Caco-2 (cell line): ENCODE measurements around the gene ENOX1. TPM values are rescaled to one million over a fixed set of nuclear protein-coding genes. Genes with fewer than 3 reads are reported as not detected.

Experiments used
- BruUV-seq: library from RNA; stranded (reverse); fragments of 400-500 nt; replicated peaks from 2 replicates; lab custom pipeline; 2021; lab: Mats Ljungman, UMichigan
- CTCF ChIA-PET: fragments of 300-600 bp; sonication (Branson Sonifier 250); formaldehyde crosslinking; loops from one replicate; lab custom pipeline; 2022; ENCODE audit warnings: antibody characterized with exemption; lab: Charles Lee
- POLR2A ChIA-PET: fragments of 300-600 bp; sonication (Branson Sonifier 250); formaldehyde crosslinking; loops from one replicate; lab custom pipeline; 2022; ENCODE audit warnings: antibody characterized with exemption; lab: Charles Lee
- DNase-seq, 2 experiments: peaks; one replicate each; pipeline versions ENCODE4 v3.0.0 to v3.0.0-alpha.2; 2020 to 2022
- H3K27me3 ChIP-seq: replicated peaks from 2 replicates; pipeline ENCODE4 v1.6.0; 2011; ENCODE audit warnings: low read length; ENCODE audit not compliant: control insufficient read depth, insufficient read depth
- H3K36me3 ChIP-seq: 2 replicates; pipeline ENCODE4 v1.5.1; 2011; ENCODE audit warnings: low read length; ENCODE audit not compliant: control insufficient read depth, insufficient read depth
- H3K4me1 ChIP-seq: fragments of 250-450 bp; sonication (Bioruptor Pico); 2 replicates; pipeline ENCODE4 v1.5.1; 2020; ENCODE audit warnings: mild to moderate bottlenecking
- H3K4me3 ChIP-seq: 2 replicates; pipeline ENCODE4 v1.5.1; 2011; ENCODE audit warnings: low read depth, mild to moderate bottlenecking, control low read depth, low read length
- H3K9me3 ChIP-seq: fragments of 250-450 bp; sonication (Bioruptor Pico); 2 replicates; pipeline ENCODE4 v1.5.1; 2020; ENCODE audit warnings: mild to moderate bottlenecking, moderate library complexity
- H3K27ac Mint-ChIP-seq: one replicate; pipeline ENCODE4 v1.8.0; 2022; ENCODE audit warnings: mixed read lengths; ENCODE audit not compliant: unreplicated experiment
- H3K27me3 Mint-ChIP-seq: one replicate; pipeline ENCODE4 v1.8.0; 2022; ENCODE audit warnings: mixed read lengths; ENCODE audit not compliant: insufficient read depth, unreplicated experiment
- H3K36me3 Mint-ChIP-seq: one replicate; pipeline ENCODE4 v1.8.0; 2022; ENCODE audit warnings: mild to moderate bottlenecking, mixed read lengths; ENCODE audit not compliant: insufficient read depth, unreplicated experiment
- H3K4me1 Mint-ChIP-seq: one replicate; pipeline ENCODE4 v1.8.0; 2022; ENCODE audit warnings: low read depth, mixed read lengths; ENCODE audit not compliant: unreplicated experiment
- H3K4me3 Mint-ChIP-seq: one replicate; pipeline ENCODE4 v1.8.0; 2022; ENCODE audit warnings: mild to moderate bottlenecking, moderate library complexity, mixed read lengths; ENCODE audit not compliant: unreplicated experiment
- H3K9me3 Mint-ChIP-seq: one replicate; pipeline ENCODE4 v1.8.0; 2022; ENCODE audit warnings: mixed read lengths; ENCODE audit not compliant: unreplicated experiment
- intact Hi-C: fragments of 100-400 bp; cut with micrococcal nuclease; formaldehyde crosslinking; loops from one replicate; pipeline ENCODE4 v1.10.0; 2022; ENCODE audit not compliant: unreplicated experiment
- total RNA-seq: library from RNA; stranded (reverse); gene quantifications from 2 replicates; pipeline ENCODE4 v1.2.3, GENCODE V29; 2022
- TF ChIP-seq, protein P1 (sequence below), 2 experiments: fragments of 200-600 bp in 1 of 2; IDR thresholded peaks; 1 replicate in 1 of 2; 2 replicates in 1 of 2; pipeline versions ENCODE4 v1.5.1 to v1.8.0; 2011 to 2022; ENCODE audit warnings: antibody characterized with exemption in 1 of 2, control low read depth in 1 of 2, inconsistent platforms in 1 of 2, low read depth in 1 of 2, low read length in 1 of 2, mild to moderate bottlenecking in 1 of 2, moderate library complexity in 1 of 2; ENCODE audit not compliant: insufficient read depth in 1 of 2, severe bottlenecking in 1 of 2, unreplicated experiment in 1 of 2

The ENOX1 gene
- total RNA-seq, 1 experiment from 2014 or later, result 9.1 TPM

DNA sequence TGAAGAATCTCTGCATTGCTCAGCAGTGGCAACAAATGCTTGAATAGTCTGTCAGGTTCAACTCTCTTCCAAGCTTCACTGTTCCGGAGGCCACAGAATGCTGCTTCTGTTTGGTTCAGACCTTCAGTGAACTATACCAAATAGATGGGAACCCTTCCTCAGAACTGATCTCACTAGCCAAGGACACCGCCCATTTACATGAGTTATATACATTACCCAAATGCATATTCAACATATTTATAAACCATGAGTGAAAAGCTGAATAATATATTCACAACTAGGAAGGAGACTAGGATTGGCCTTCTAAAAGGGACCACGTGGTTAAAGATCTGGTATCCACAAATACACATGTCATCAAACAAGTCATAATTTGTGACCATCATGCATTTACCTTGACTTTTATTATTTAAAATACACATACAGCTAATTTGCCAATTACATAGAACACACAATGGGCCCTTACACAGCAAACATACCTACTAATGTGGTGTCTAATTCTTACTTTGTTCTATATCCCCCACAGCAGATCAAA lies 49.3 kb downstream of the ENOX1 start:
- TF ChIP-seq, protein P1, sequence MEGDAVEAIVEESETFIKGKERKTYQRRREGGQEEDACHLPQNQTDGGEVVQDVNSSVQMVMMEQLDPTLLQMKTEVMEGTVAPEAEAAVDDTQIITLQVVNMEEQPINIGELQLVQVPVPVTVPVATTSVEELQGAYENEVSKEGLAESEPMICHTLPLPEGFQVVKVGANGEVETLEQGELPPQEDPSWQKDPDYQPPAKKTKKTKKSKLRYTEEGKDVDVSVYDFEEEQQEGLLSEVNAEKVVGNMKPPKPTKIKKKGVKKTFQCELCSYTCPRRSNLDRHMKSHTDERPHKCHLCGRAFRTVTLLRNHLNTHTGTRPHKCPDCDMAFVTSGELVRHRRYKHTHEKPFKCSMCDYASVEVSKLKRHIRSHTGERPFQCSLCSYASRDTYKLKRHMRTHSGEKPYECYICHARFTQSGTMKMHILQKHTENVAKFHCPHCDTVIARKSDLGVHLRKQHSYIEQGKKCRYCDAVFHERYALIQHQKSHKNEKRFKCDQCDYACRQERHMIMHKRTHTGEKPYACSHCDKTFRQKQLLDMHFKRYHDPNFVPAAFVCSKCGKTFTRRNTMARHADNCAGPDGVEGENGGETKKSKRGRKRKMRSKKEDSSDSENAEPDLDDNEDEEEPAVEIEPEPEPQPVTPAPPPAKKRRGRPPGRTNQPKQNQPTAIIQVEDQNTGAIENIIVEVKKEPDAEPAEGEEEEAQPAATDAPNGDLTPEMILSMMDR (IDR thresholded peaks at IDR 0.05; ENCODE audit: insufficient read depth in 1 of 2, low read depth in 1 of 2, low read length in 1 of 2, severe bottlenecking in 1 of 2, unreplicated experiment in 1 of 2), result no peak
- no peak for DNase-seq
- ChIA-PET CTCF (no interaction called here), POLR2A (interaction anchor here (0.5 kb wide), 1 partner anchor 20 kb away, joined by 3 read pairs; no protein-coding TSS in a partner anchor)
- intact Hi-C loops, result loop anchor here (5.0 kb wide), 1 partner anchor 435 kb away; no protein-coding TSS in a partner anchor
- Histone ChIP-seq H3K4me1 (no peaks in the 10 kb centered on the region), H3K4me3 (no peak overlapping the region), H3K9me3 (no peaks in the 10 kb centered on the region), H3K36me3 (no peaks in the 10 kb centered on the region), H3K27me3 (no peaks in the 10 kb centered on the region)
- Mint-ChIP-seq H3K27me3 (no peaks in the 10 kb centered on the region), H3K27ac (no peak overlapping the region), H3K9me3 (no peaks in the 10 kb centered on the region), H3K4me3 (no peak overlapping the region), H3K36me3 (no peaks in the 10 kb centered on the region), H3K4me1 (no peaks in the 10 kb centered on the region)
- no TSS peak for BruUV-seq

DNA sequence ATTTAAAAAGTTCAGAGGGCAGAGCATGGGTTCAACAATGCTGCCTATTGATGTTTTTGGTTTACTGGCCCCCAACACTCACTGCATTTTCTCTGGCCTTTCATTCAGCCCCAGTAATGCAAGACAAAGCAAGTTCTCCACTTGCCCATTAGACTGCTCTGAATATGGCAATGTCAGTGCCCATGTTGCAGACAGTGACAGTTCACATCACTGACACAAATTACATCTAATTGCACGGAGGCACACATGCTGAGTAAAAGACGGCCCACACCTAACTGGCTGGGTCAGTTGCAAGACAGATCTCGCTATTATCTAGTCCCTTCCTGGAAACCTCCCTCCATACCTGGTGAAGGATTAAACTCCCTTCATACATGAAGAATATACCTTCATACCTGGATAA lies 54.0 kb downstream of the ENOX1 start:
- no peaks in the 10 kb centered on the region for H3K36me3 ChIP-seq
- no peaks in the 10 kb centered on the region for H3K27me3 Mint-ChIP-seq
- H3K9me3 Mint-ChIP-seq, result no peaks in the 10 kb centered on the region
- H3K4me3 Mint-ChIP-seq, result no peak overlapping the region
- no peak overlapping the region for H3K27ac Mint-ChIP-seq
- intact Hi-C loops, result no loop called here
- H3K9me3 ChIP-seq, result no peaks in the 10 kb centered on the region
- no peaks in the 10 kb centered on the region for H3K4me1 ChIP-seq
- BruUV-seq, result no TSS peak
- H3K27me3 ChIP-seq, result no peaks in the 10 kb centered on the region
- H3K4me3 ChIP-seq, result no peak overlapping the region
- no peak for DNase-seq
- TF ChIP-seq, protein P1 (IDR thresholded peaks at IDR 0.05; ENCODE audit: insufficient read depth in 1 of 2, low read depth in 1 of 2, low read length in 1 of 2, severe bottlenecking in 1 of 2, unreplicated experiment in 1 of 2), result no peak
- ChIA-PET CTCF (no interaction called here), POLR2A (no interaction called here)
- H3K4me1 Mint-ChIP-seq, result no peaks in the 10 kb centered on the region
- no peaks in the 10 kb centered on the region for H3K36me3 Mint-ChIP-seq

DNA sequence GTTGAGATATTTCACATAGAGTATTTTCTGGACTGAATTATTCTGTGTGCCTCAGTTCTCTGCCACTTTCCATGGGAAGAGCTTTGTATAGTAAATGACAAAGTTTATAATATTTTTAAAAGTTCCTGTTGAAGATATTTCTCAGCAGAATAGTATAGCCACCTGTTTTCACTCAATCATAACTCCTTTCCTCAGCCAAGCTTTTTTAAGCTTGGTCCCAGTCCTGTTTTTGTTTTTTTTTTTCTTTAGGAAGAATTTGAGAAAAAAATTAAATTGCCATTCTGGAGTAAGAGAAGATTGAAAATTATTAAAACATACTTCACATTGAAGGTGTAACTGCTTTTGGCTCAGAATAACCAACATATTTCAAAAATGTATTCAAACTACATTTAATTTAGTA lies 55.5 kb downstream of the ENOX1 start:
- Mint-ChIP-seq H3K4me3 (no peak overlapping the region), H3K27ac (no peak overlapping the region), H3K27me3 (no peaks in the 10 kb centered on the region), H3K4me1 (no peaks in the 10 kb centered on the region), H3K9me3 (no peaks in the 10 kb centered on the region), H3K36me3 (no peaks in the 10 kb centered on the region)
- H3K27me3 ChIP-seq, result no peaks in the 10 kb centered on the region
- no peak for DNase-seq
- H3K4me3 ChIP-seq, result no peak overlapping the region
- TF ChIP-seq, protein P1 (IDR thresholded peaks at IDR 0.05; ENCODE audit: insufficient read depth in 1 of 2, low read depth in 1 of 2, low read length in 1 of 2, severe bottlenecking in 1 of 2, unreplicated experiment in 1 of 2), result no peak
- ChIA-PET CTCF (interaction anchor here (0.6 kb wide), 1 partner anchor 393 kb away, joined by 3 read pairs; no protein-coding TSS in a partner anchor), POLR2A (no interaction called here)
- no peaks in the 10 kb centered on the region for H3K4me1 ChIP-seq
- no peaks in the 10 kb centered on the region for H3K36me3 ChIP-seq
- no TSS peak for BruUV-seq
- intact Hi-C loops, result no loop called here
- no peaks in the 10 kb centered on the region for H3K9me3 ChIP-seq
